RWPE1 (cell line): Measurements from ENCODE around the gene NCKAP5.

ENCODE experiments used
- CTCF ChIA-PET: fragments of 350-600 bp; sonication (Branson Sonifier 250); formaldehyde crosslinking; extraction: SDS; loops from one replicate; lab custom pipeline; 2021; lab: Yijun Ruan, JAX
- POLR2A ChIA-PET: fragments of 400-600 bp; formaldehyde crosslinking; extraction: SDS; loops from one replicate; lab custom pipeline; 2020; ENCODE audit warnings: antibody characterized with exemption; ENCODE audit not compliant: low non-redundant PET; lab: Yijun Ruan, JAX
- DNase-seq: peaks from one replicate; pipeline ENCODE4 v3.0.0; 2012; ENCODE audit warnings: low spot score
- H3K27ac ChIP-seq: fragments of 450-650 bp; 2 replicates; pipeline ENCODE4 v1.5.1; 2017
- TF ChIP-seq, protein P1 (sequence below): fragments of 450-650 bp; conservative IDR thresholded peaks from 2 replicates; pipeline ENCODE4 v1.5.1; 2017; ENCODE audit warnings: low read depth, mild to moderate bottlenecking

The NCKAP5 gene

DNA sequence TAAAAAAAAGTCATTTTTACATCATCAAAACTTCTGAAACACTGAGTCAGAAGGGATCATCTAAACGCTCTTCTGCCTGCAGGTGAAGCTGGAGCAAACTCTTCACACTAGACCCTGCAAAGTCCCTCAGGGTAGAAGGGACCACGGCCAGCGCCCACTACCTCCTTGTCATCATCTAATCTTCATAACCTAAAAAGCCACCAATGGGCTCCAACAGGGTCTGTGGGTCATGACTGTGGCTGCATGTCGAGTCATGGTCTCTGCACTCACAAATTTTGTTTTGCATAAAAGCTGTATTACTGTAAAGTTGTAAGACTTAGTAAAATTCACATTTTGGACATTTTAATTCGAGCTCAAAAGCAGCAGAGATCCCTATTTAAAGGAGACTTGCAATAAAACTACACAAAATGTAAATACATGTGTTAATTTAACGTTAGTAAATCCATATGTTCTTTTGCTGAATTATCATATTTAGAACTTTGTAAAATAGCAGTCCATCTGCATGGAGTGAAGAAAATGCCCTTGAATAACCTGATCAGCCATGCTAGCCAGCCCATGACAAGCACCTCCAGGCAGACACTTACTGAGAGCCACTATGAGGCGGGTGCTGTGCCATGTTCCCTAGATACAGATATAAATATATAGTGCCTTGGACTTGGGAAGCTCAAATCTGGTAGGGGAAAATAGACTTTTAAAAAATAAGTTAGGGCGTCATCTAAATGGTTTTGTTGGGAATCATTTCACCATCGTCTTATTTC is 461.0 kb downstream of the NCKAP5 start:
- ChIA-PET POLR2A (no interaction called here), CTCF (no interaction called here)
- no peak for DNase-seq
- H3K27ac ChIP-seq: no peak overlapping the region
- TF ChIP-seq, protein P1, sequence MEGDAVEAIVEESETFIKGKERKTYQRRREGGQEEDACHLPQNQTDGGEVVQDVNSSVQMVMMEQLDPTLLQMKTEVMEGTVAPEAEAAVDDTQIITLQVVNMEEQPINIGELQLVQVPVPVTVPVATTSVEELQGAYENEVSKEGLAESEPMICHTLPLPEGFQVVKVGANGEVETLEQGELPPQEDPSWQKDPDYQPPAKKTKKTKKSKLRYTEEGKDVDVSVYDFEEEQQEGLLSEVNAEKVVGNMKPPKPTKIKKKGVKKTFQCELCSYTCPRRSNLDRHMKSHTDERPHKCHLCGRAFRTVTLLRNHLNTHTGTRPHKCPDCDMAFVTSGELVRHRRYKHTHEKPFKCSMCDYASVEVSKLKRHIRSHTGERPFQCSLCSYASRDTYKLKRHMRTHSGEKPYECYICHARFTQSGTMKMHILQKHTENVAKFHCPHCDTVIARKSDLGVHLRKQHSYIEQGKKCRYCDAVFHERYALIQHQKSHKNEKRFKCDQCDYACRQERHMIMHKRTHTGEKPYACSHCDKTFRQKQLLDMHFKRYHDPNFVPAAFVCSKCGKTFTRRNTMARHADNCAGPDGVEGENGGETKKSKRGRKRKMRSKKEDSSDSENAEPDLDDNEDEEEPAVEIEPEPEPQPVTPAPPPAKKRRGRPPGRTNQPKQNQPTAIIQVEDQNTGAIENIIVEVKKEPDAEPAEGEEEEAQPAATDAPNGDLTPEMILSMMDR: no peak

DNA sequence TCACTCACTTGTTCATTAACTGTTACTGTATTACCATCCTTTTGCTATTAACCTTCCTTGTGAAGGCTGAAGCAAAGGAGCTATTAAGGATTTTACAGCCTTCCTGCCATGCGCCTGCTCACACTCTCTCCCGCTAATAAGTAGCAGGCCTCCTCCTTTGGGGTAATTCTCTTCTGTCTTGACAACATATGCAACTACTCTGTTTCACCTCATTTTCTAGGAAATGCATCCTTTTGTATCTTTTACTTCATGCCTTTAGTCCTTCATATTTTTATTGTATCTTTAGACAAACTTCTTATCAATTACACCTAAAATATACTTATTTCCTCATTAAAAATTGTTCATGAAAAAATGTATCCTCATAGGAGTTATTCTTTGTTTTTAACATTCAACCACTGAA is 463.4 kb downstream of the NCKAP5 start:
- CTCF ChIA-PET: no interaction called here
- TF ChIP-seq, protein P1: no peak
- POLR2A ChIA-PET: no interaction called here
- DNase-seq: no peak
- H3K27ac ChIP-seq: no peak overlapping the region

DNA sequence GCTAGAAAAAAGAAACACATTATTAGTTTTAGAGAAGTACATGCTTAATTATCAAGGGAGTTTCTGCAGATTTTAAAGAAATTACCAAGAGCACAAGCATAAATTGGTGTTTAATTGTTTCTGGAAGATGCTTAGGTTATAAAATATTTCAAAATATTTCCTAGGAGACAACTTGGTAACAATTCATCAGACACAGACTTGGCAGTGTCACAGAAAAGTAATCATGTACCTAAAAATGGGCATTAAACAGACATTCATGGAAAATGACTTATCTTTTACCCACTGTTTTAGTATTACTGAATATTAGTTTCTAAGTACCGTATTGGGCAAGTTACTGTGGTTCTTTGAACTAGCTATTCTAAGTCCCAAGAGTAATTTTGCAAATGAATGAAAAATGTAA is 469.5 kb downstream of the NCKAP5 start:
- TF ChIP-seq, protein P1: no peak
- H3K27ac ChIP-seq: no peak overlapping the region
- CTCF ChIA-PET: interaction anchor here (0.5 to 0.6 kb wide), 3 partner anchors 262 to 439 kb away, joined by 3 to 4 read pairs (median 3); no protein-coding TSS in a partner anchor
- POLR2A ChIA-PET: no interaction called here
- no peak for DNase-seq

DNA sequence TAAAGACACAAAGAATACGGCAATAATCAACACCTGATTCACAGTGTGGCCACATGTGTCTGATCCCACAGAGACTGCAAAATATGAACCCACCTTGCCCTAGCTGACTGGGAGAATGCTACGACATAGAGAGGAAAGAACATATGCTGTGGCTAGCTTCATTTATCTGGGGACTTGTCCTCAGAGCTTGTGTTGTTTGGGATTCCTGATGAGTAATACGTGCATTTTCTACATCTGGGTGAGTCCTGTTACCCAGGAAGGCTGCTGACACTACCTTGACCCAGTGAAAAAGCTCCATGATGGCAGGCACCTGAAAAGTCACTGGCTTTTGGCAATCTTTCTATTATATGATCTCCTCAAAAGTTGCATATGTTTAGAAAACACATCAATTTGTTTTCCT is 470.6 kb downstream of the NCKAP5 start:
- CTCF ChIA-PET: no interaction called here
- POLR2A ChIA-PET: no interaction called here
- H3K27ac ChIP-seq: no peak overlapping the region
- DNase-seq: peak; percentile 1
- TF ChIP-seq, protein P1: no peak

DNA sequence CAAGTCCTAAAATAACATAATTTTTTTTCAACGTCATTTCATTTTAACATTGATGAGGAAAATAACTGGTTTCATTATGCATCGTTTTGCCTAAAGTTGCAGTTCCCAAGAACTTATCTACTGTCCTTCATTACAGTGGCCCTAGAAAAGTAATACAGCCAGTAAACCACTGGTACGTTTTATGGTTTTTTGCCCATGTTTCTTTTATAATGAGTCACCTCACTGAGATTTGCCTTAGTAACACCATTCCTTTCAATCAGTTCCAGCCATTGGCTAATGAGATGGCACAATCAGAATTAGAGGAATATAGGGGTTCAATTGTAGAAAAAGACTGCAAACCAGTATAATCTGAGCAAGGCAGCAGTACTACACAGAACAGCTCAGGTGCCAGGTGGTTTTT is 475.7 kb downstream of the NCKAP5 start:
- peak; percentile 1 for DNase-seq
- CTCF ChIA-PET: no interaction called here
- H3K27ac ChIP-seq: no peak overlapping the region
- TF ChIP-seq, protein P1: no peak
- POLR2A ChIA-PET: no interaction called here

DNA sequence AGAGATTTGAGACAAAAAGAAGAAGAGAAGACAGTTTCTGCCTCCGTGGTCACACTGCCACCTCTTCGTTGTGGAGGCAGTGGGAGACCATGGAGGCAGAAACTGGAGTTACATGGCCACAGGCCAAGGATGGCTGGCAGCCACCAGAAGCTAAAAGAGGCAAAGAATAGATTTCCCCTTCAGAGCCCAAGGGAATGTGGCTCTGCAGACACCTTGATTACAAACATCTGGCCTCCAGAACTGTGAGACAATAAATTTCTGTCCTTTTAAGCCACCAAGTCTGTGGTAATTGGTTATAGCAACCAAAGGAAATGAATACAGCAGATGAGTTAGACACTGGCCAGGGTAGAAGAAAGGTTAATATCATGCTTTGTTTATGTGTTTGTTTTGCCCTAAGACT is 477.9 kb downstream of the NCKAP5 start:
- POLR2A ChIA-PET: no interaction called here
- DNase-seq: no peak
- TF ChIP-seq, protein P1: no peak
- no peak overlapping the region for H3K27ac ChIP-seq
- CTCF ChIA-PET: no interaction called here
